Retina (tissue), 1 donor: ENCODE results near the gene ARMC9.

Source experiments
- DNase-seq: peaks from one replicate; pipeline ENCODE4 v3.0.0-alpha.2; 2016

Gene ARMC9

GRCh38 chr2:231318436-231318835 lies 120.0 kb downstream of the ARMC9 start:
- no peak for DNase-seq

- no peak for DNase-seq
Measured at GRCh38 chr2:231318954-231319353, 120.5 kb downstream of the ARMC9 start.

GRCh38 chr2:231319867-231320266 lies 121.4 kb downstream of the ARMC9 start:
- no peak for DNase-seq

GRCh38 chr2:231321021-231321420 lies 122.6 kb downstream of the ARMC9 start:
- no peak for DNase-seq

GRCh38 chr2:231321556-231322334 lies 123.3 kb downstream of the ARMC9 start:
- DNase-seq: no peak

- no peak for DNase-seq
Measured at GRCh38 chr2:231323316-231323715, 124.9 kb downstream of the ARMC9 start.

- no peak for DNase-seq
Measured at GRCh38 chr2:231325826-231326225, 127.4 kb downstream of the ARMC9 start.

- no peak for DNase-seq
Measured at GRCh38 chr2:231326404-231326803, 128.0 kb downstream of the ARMC9 start.

GRCh38 chr2:231330311-231330710 lies 131.9 kb downstream of the ARMC9 start:
- no peak for DNase-seq

- no peak for DNase-seq
Measured at GRCh38 chr2:231331533-231331932, 133.1 kb downstream of the ARMC9 start.

- DNase-seq: no peak
Measured at GRCh38 chr2:231332388-231332787, 134.0 kb downstream of the ARMC9 start.

- no peak for DNase-seq
Measured at GRCh38 chr2:231332872-231333500, 134.6 kb downstream of the ARMC9 start.

GRCh38 chr2:231334179-231334930 lies 135.9 kb downstream of the ARMC9 start:
- DNase-seq: no peak

- DNase-seq: no peak
Measured at GRCh38 chr2:231334981-231335380, 136.6 kb downstream of the ARMC9 start.

- DNase-seq: no peak
Measured at GRCh38 chr2:231335591-231335990, 137.2 kb downstream of the ARMC9 start.

GRCh38 chr2:231336236-231336635 lies 137.8 kb downstream of the ARMC9 start:
- no peak for DNase-seq

GRCh38 chr2:231336700-231337099 lies 138.3 kb downstream of the ARMC9 start:
- DNase-seq: no peak

GRCh38 chr2:231337807-231338759 lies 139.7 kb downstream of the ARMC9 start:
- DNase-seq: no peak

- no peak for DNase-seq
Measured at GRCh38 chr2:231339316-231339715, 140.9 kb downstream of the ARMC9 start.

- no peak for DNase-seq
Measured at GRCh38 chr2:231341100-231341499, 142.7 kb downstream of the ARMC9 start.

GRCh38 chr2:231342061-231342711 lies 143.8 kb downstream of the ARMC9 start:
- no peak for DNase-seq
